SK-N-SH treated with all-trans-retinoic acid at 6 μM for 48 hours (cell line): ENCODE results near the gene KCNIP1.

Experiments used
- ATAC-seq: fragments of 200-7000 bp; cut with Tn5 transposase; 3 replicates; pipeline ENCODE4 v1.9.1; 2020; ENCODE audit warnings: mild to moderate bottlenecking, moderate library complexity
- ARNTL ChIP-seq: fragments of 450-650 bp; formaldehyde crosslinking; IDR thresholded peaks from 2 replicates; pipeline ENCODE4 v1.5.0; 2020; ENCODE audit warnings: low read depth, mild to moderate bottlenecking, moderate library complexity, borderline replicate concordance
- BACH2 ChIP-seq: fragments of 250-450 bp; sonication (Bioruptor Pico); IDR thresholded peaks from 2 replicates; pipeline ENCODE4 v1.9.0; 2021; ENCODE audit warnings: mild to moderate bottlenecking, borderline replicate concordance
- CREB5 ChIP-seq: fragments of 250-450 bp; sonication (Bioruptor Pico); IDR thresholded peaks from 2 replicates; pipeline ENCODE4 v1.5.1; 2020; ENCODE audit warnings: low read depth, mild to moderate bottlenecking, moderate library complexity
- CSDC2 ChIP-seq: fragments of 250-450 bp; sonication (Bioruptor Pico); IDR thresholded peaks from 2 replicates; pipeline ENCODE4 v1.5.0; 2020; ENCODE audit warnings: mild to moderate bottlenecking, moderate library complexity
- CSRNP3 ChIP-seq: fragments of 250-450 bp; sonication (Bioruptor Pico); IDR thresholded peaks from 2 replicates; pipeline ENCODE4 v1.5.1; 2021; ENCODE audit warnings: mild to moderate bottlenecking, moderate library complexity
- ESRRG ChIP-seq: fragments of 250-450 bp; sonication (Bioruptor Pico); IDR thresholded peaks from 2 replicates; pipeline ENCODE4 v1.6.1; 2021; ENCODE audit warnings: mild to moderate bottlenecking
- GLIS3 ChIP-seq: fragments of 250-450 bp; sonication (Bioruptor Pico); IDR thresholded peaks from 2 replicates; pipeline ENCODE4 v1.5.0; 2020; ENCODE audit warnings: mild to moderate bottlenecking, moderate library complexity
- ISL1 ChIP-seq: fragments of 250-450 bp; sonication (Bioruptor Pico); IDR thresholded peaks from 2 replicates; pipeline ENCODE4 v2.1.2; 2022; ENCODE audit warnings: mild to moderate bottlenecking, moderate library complexity
- OSR1 ChIP-seq: fragments of 250-450 bp; sonication (Bioruptor Pico); IDR thresholded peaks from 2 replicates; pipeline ENCODE4 v1.8.0; 2022; ENCODE audit warnings: moderate library complexity, mild to moderate bottlenecking, inconsistent platforms
- PATZ1 ChIP-seq: fragments of 250-450 bp; sonication (Bioruptor Pico); IDR thresholded peaks from 2 replicates; pipeline ENCODE4 v1.8.0; 2020; ENCODE audit warnings: mild to moderate bottlenecking, moderate library complexity, borderline replicate concordance
- POU6F1 ChIP-seq: fragments of 250-450 bp; sonication (Bioruptor Pico); IDR thresholded peaks from 2 replicates; pipeline ENCODE4 v1.8.0; 2021; ENCODE audit warnings: low read depth, mild to moderate bottlenecking, moderate library complexity, borderline replicate concordance
- PPARA ChIP-seq: fragments of 250-450 bp; sonication (Bioruptor Pico); IDR thresholded peaks from 2 replicates; pipeline ENCODE4 v1.5.0; 2020; ENCODE audit warnings: mild to moderate bottlenecking, borderline replicate concordance
- RARB ChIP-seq: fragments of 250-450 bp; sonication (Bioruptor Pico); IDR thresholded peaks from 2 replicates; pipeline ENCODE4 v1.8.0; 2021; ENCODE audit warnings: mild to moderate bottlenecking, moderate library complexity
- SNAI2 ChIP-seq: fragments of 250-450 bp; sonication (Bioruptor Pico); IDR thresholded peaks from 2 replicates; pipeline ENCODE4 v1.5.0; 2020; ENCODE audit warnings: mild to moderate bottlenecking, moderate library complexity
- TCF4 ChIP-seq: fragments of 250-450 bp; sonication (Bioruptor Pico); IDR thresholded peaks from 2 replicates; pipeline ENCODE4 v1.8.0; 2021; ENCODE audit warnings: mild to moderate bottlenecking, moderate library complexity, borderline replicate concordance
- TSHZ2 ChIP-seq: fragments of 250-450 bp; sonication (Bioruptor Pico); IDR thresholded peaks from 2 replicates; pipeline ENCODE4 v1.5.0; 2020; ENCODE audit warnings: mild to moderate bottlenecking, moderate library complexity
- ZC3H10 ChIP-seq: fragments of 250-450 bp; sonication (Bioruptor Pico); IDR thresholded peaks from 2 replicates; pipeline ENCODE4 v1.5.1; 2021; ENCODE audit warnings: mild to moderate bottlenecking, moderate library complexity
- ZFP3 ChIP-seq: fragments of 250-450 bp; sonication (Bioruptor Pico); IDR thresholded peaks from 2 replicates; pipeline ENCODE4 v1.5.0; 2020; ENCODE audit warnings: mild to moderate bottlenecking, moderate library complexity
- ZFP30 ChIP-seq: fragments of 450-650 bp; formaldehyde crosslinking; IDR thresholded peaks from 2 replicates; pipeline ENCODE4 v1.5.0; 2022; ENCODE audit warnings: mild to moderate bottlenecking, moderate library complexity
- ZNF565 ChIP-seq: fragments of 450-650 bp; formaldehyde crosslinking; conservative IDR thresholded peaks from 2 replicates; pipeline ENCODE4 v1.5.0; 2020; ENCODE audit warnings: low read depth, mild to moderate bottlenecking, moderate library complexity
- ZNF70 ChIP-seq: fragments of 450-650 bp; formaldehyde crosslinking; IDR thresholded peaks from 2 replicates; pipeline ENCODE4 v1.5.0; 2020; ENCODE audit warnings: mild to moderate bottlenecking, moderate library complexity
- ZNF8 ChIP-seq: fragments of 450-650 bp; formaldehyde crosslinking; IDR thresholded peaks from 2 replicates; pipeline ENCODE4 v1.5.0; 2020; ENCODE audit warnings: mild to moderate bottlenecking, moderate library complexity

Gene KCNIP1

GRCh38 chr5:170719551-170719950 lies 215.7 kb downstream of the KCNIP1 start:
- TF ChIP-seq CREB5 (CRISPR knock-in tag) (no peak), GLIS3 (CRISPR knock-in tag) (no peak), ZFP3 (CRISPR knock-in tag) (no peak), PATZ1 (CRISPR knock-in tag) (no peak), SNAI2 (CRISPR knock-in tag) (no peak), ZNF8 (CRISPR knock-in tag) (no peak), TSHZ2 (no peak), ESRRG (CRISPR knock-in tag) (no peak), CSDC2 (CRISPR knock-in tag) (no peak), PPARA (CRISPR knock-in tag) (no peak), OSR1 (CRISPR knock-in tag) (no peak), ARNTL (CRISPR knock-in tag) (no peak), ZFP30 (no peak)
- no peak for ATAC-seq

- TF ChIP-seq POU6F1 (CRISPR knock-in tag) (no peak), CREB5 (CRISPR knock-in tag) (no peak), ZC3H10 (no peak), CSDC2 (CRISPR knock-in tag) (no peak), BACH2 (no peak), PPARA (CRISPR knock-in tag) (no peak), ISL1 (CRISPR knock-in tag) (no peak), TCF4 (CRISPR knock-in tag) (no peak), ZFP3 (CRISPR knock-in tag) (no peak), ZNF70 (CRISPR knock-in tag) (no peak), GLIS3 (CRISPR knock-in tag) (no peak), ZNF565 (CRISPR knock-in tag) (no peak), CSRNP3 (CRISPR knock-in tag) (no peak), SNAI2 (CRISPR knock-in tag) (no peak), TSHZ2 (no peak), PATZ1 (CRISPR knock-in tag) (no peak), RARB (CRISPR knock-in tag) (no peak)
Observed at GRCh38 chr5:170720179-170720578, 216.4 kb downstream of the KCNIP1 start.

More at GRCh38 chr5:170720179-170720578, 216.4 kb downstream of the KCNIP1 start:
- ATAC-seq, result no peak
